ENCODE data around the gene TASP1.

The TASP1 gene

DNA sequence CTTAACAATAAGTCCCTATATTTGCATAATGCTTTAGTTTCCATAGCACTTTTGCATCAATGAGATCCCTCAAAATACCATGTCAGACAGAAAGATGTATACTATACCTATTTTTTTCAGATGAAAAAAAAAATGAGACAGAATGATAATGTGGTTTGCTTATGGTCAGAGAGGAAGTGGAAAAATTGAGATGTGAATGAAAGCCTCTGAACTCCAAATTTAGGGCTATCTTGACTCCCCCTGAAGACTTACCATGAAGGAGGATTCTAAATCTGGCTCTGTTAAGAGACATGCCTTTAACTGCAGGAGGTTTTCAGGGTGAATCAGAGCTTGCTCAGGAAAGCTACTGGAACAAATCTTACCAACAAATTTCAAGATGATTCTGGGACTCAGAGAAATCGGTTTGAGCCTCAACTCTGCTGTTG is 241.4 kb downstream of the TASP1 start:
- DNase-seq (ENCODE audit: low spot score): peak; percentile 28
- in situ Hi-C loops (cut with MboI; ENCODE audit: low sequenced_read_pairs, unreplicated experiment): no loop called here
- TF ChIP-seq, protein P1, sequence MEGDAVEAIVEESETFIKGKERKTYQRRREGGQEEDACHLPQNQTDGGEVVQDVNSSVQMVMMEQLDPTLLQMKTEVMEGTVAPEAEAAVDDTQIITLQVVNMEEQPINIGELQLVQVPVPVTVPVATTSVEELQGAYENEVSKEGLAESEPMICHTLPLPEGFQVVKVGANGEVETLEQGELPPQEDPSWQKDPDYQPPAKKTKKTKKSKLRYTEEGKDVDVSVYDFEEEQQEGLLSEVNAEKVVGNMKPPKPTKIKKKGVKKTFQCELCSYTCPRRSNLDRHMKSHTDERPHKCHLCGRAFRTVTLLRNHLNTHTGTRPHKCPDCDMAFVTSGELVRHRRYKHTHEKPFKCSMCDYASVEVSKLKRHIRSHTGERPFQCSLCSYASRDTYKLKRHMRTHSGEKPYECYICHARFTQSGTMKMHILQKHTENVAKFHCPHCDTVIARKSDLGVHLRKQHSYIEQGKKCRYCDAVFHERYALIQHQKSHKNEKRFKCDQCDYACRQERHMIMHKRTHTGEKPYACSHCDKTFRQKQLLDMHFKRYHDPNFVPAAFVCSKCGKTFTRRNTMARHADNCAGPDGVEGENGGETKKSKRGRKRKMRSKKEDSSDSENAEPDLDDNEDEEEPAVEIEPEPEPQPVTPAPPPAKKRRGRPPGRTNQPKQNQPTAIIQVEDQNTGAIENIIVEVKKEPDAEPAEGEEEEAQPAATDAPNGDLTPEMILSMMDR (IDR thresholded peaks at IDR 0.05; ENCODE audit: borderline replicate concordance, control extremely low read depth, extremely low read depth, insufficient read depth, missing control alignments): no peak

GRCh38 chr20:13396826-13397225 is 241.9 kb downstream of the TASP1 start:
- no peak for DNase-seq (ENCODE audit: low spot score)
- TF ChIP-seq, protein P1 (IDR thresholded peaks at IDR 0.05; ENCODE audit: borderline replicate concordance, control extremely low read depth, extremely low read depth, insufficient read depth, missing control alignments): no peak
- in situ Hi-C loops (cut with MboI; ENCODE audit: low sequenced_read_pairs, unreplicated experiment): no loop called here

GRCh38 chr20:13396022-13396421 is 242.7 kb downstream of the TASP1 start:
- TF ChIP-seq, protein P1 (IDR thresholded peaks at IDR 0.05; ENCODE audit: borderline replicate concordance, control extremely low read depth, extremely low read depth, insufficient read depth, missing control alignments): no peak
- no peak for DNase-seq (ENCODE audit: low spot score)
- in situ Hi-C loops (cut with MboI; ENCODE audit: low sequenced_read_pairs, unreplicated experiment): no loop called here

GRCh38 chr20:13395232-13395631 is 243.5 kb downstream of the TASP1 start:
- TF ChIP-seq, protein P1 (IDR thresholded peaks at IDR 0.05; ENCODE audit: borderline replicate concordance, control extremely low read depth, extremely low read depth, insufficient read depth, missing control alignments): no peak
- no peak for DNase-seq (ENCODE audit: low spot score)
- in situ Hi-C loops (cut with MboI; ENCODE audit: low sequenced_read_pairs, unreplicated experiment): no loop called here

GRCh38 chr20:13392391-13392790 is 246.3 kb downstream of the TASP1 start:
- TF ChIP-seq, protein P1 (IDR thresholded peaks at IDR 0.05; ENCODE audit: borderline replicate concordance, control extremely low read depth, extremely low read depth, insufficient read depth, missing control alignments): no peak
- no peak for DNase-seq (ENCODE audit: low spot score)
- in situ Hi-C loops (cut with MboI; ENCODE audit: low sequenced_read_pairs, unreplicated experiment): no loop called here

GRCh38 chr20:13389115-13389514 is 249.6 kb downstream of the TASP1 start:
- TF ChIP-seq, protein P1 (IDR thresholded peaks at IDR 0.05; ENCODE audit: borderline replicate concordance, control extremely low read depth, extremely low read depth, insufficient read depth, missing control alignments): no peak
- in situ Hi-C loops (cut with MboI; ENCODE audit: low sequenced_read_pairs, unreplicated experiment): no loop called here
- no peak for DNase-seq (ENCODE audit: low spot score)

- TF ChIP-seq, protein P1 (IDR thresholded peaks at IDR 0.05; ENCODE audit: borderline replicate concordance, control extremely low read depth, extremely low read depth, insufficient read depth, missing control alignments): no peak
- in situ Hi-C loops (cut with MboI; ENCODE audit: low sequenced_read_pairs, unreplicated experiment): no loop called here
- peak; percentile 39 for DNase-seq (ENCODE audit: low spot score)
Measured at GRCh38 chr20:13384132-13384531, 254.6 kb downstream of the TASP1 start.

All from GM13976 (cell line).